Measurements from ENCODE around the gene DDX59.

The DDX59 gene

DNA sequence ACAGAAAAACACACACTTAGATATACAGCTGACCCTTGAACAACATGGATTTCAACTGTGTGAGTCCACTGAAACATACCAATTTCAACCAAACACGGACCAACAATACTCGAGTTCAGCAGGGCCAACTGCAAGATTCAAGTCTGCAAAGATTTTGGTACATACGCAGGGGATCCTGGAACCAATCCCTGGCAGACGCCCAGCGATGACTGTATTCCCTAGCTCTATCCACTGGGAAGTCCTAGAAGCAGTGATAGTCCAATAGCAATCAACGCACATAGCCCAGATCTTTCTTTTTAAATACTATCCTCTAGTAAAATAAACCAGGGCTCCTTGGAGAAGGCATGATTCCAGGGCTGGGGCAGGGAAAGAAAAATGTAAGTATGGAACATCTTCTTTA lies 9.0 kb downstream of the DDX59 start:
- H3K4me3 ChIP-seq (ENCODE audit: low read depth, low read length): no peak overlapping the region
- DNase-seq (ENCODE audit: low read depth): no peak
- TF ChIP-seq CTCF (IDR thresholded peaks at IDR 0.05; ENCODE audit: insufficient read depth, low read depth, low read length, missing control alignments): no peak

- no peak for TF ChIP-seq CTCF (IDR thresholded peaks at IDR 0.05; ENCODE audit: insufficient read depth, low read depth, low read length, missing control alignments)
- DNase-seq (ENCODE audit: low read depth): no peak
- H3K4me3 ChIP-seq (ENCODE audit: low read depth, low read length): no peak overlapping the region
Observed at GRCh38 chr1:200659269-200659668, 10.4 kb downstream of the DDX59 start.

DNA sequence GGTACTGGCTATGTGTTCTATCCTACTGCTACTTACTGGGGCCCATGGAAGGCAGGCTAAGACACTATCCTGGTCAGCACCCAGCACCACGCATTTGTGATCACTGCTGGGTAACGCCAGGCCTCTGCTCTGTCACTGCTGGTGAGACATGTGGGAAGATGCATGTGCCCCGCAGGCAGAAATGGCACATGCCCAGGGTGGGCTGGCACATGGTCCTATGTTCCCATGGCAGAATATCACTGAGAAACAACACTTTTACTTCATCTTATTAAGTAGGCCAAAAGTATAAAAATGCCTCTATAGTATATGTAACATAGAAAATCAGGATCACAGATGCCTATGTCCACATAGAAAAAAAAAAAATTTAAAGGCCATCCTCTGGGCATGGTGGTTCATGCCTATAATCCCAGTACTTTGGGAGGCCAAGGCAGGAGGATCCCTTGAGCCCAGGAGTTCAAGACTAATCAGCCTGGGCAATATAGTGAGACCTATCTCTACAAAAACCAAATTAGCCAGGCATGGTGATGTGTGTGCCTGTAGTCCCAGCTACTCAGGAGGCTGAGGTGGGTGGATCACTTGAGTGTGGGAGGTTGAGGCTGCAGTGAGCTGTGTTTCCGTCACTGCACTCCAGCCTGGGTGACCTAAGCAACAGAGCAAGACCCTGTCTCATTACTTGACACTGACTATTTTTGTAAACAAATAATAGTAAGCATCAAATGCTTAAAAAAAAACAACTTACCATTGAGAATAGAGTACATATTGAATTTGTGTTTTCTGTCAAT lies 11.5 kb downstream of the DDX59 start:
- H3K4me3 ChIP-seq (ENCODE audit: low read depth, low read length): no peak overlapping the region
- no peak for TF ChIP-seq CTCF (IDR thresholded peaks at IDR 0.05; ENCODE audit: insufficient read depth, low read depth, low read length, missing control alignments)
- no peak for DNase-seq (ENCODE audit: low read depth)

DNA sequence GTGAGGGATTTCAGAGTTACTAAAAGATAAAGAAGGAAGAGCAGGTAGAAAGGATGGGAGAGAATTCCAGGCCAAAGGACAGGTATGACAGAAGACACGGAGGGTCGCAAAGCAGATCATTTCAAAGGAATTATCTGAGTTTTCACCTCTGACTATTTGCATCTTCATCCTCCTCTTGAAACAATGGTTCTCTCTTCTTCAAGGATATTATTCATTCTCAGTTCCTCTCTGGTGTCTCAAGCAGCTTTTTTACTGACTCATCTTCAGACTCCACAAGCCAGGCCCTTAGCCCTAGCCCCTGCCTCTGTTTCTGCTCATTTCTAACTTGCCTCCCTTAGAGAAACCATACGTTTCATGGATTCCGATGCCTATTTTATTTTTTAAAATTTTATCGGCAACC lies 15.0 kb downstream of the DDX59 start:
- peak overlapping the region; percentile 13; the same call in 1 of the 2 replicates for H3K4me3 ChIP-seq (ENCODE audit: low read depth, low read length)
- peak; percentile 76 for DNase-seq (ENCODE audit: low read depth)
- TF ChIP-seq CTCF (IDR thresholded peaks at IDR 0.05; ENCODE audit: insufficient read depth, low read depth, low read length, missing control alignments): no peak

GRCh38 chr1:200653022-200653462 lies 16.7 kb downstream of the DDX59 start:
- TF ChIP-seq CTCF (IDR thresholded peaks at IDR 0.05; ENCODE audit: insufficient read depth, low read depth, low read length, missing control alignments): no peak
- peak overlapping the region; percentile 21 for H3K4me3 ChIP-seq (ENCODE audit: low read depth, low read length)
- DNase-seq (ENCODE audit: low read depth): peak; percentile 70

DNA sequence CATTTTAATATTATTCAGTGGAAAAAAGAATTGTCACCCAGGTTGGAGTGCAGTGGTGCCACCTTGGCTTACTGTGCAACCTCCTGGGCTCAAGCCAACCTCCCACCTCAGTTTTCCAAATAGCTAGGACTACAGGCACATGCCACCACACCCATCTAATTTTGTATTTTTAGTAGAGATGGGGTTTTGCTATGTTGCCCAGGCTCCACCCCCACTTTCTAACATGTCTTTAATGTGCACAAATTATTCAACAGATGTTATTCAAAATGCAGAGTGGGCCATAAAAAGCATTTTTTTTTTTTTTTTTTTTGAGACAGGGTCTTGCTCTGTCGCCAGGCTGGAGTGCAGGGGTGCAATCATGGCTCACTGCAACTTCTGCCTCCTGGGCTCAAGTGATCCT lies 17.3 kb downstream of the DDX59 start:
- DNase-seq (ENCODE audit: low read depth): no peak
- no peak overlapping the region for H3K4me3 ChIP-seq (ENCODE audit: low read depth, low read length)
- TF ChIP-seq CTCF (IDR thresholded peaks at IDR 0.05; ENCODE audit: insufficient read depth, low read depth, low read length, missing control alignments): no peak

GRCh38 chr1:200646515-200646914 lies 23.2 kb downstream of the DDX59 start:
- peak overlapping the region; percentile 1; the same call in 1 of the 2 replicates for H3K4me3 ChIP-seq (ENCODE audit: low read depth, low read length)
- TF ChIP-seq CTCF (IDR thresholded peaks at IDR 0.05; ENCODE audit: insufficient read depth, low read depth, low read length, missing control alignments): no peak
- peak; percentile 64 for DNase-seq (ENCODE audit: low read depth)

All from GM12865 (cell line).